Stimulated activated naive CD8-positive, alpha-beta T cell treated with anti-CD3 and anti-CD28 coated beads, Interleukin-15, Interleukin-2, amounts not matched to agents 100 U/mL and 50 U/mL, for 24 hours (primary cell): ENCODE results near the gene RILP.
A peak's percentile ranks its signal among the peaks of the same experiment; 100 is the strongest.

ENCODE experiments used
- ATAC-seq: fragments of 150-1000 bp; cut with Tn5 transposase; one replicate; pipeline ENCODE4 v1.10.0; 2021
- DNase-seq: peaks from one replicate; pipeline ENCODE4 v3.0.0; 2021

The RILP gene

DNA sequence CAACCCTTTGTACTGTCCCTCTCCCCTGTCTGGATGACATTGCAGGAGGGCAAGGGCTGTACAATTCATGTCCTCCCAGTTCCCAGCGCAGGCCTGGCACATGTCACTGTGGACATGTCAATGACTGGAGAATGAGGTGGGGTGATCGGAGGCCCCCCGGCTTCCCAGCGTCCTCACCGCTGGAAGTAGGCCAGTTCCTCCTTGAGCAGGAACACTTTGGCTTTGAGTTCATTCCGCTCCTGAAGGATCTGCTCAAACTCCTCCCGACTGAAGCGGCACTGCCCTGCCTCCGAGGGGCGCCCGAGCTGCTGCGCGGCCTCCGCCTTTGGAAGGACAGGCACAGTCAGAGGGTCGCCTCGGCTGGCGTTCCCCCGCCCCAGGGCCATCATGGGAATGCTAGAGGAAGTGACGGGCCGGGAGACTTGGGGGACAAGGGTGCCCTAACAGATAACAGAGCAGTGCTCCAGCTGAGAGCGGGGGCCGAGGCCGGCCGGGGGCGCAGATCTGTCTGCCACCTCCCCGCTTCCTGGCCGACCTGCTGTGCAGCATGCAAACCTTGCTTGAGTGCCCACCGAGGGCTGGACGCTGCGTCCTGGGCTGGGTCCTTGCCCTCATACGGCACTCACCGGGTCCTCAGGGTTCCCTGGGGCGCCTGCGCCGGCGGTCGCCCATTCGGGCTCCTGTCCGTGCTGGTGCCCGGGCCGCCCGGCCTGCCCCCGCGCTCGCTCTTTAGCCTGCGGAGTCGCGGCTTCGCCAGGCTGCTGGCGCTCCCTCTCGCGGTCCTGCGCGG lies 1.3 kb downstream of the RILP start:
- ATAC-seq (peak; percentile 4), DNase-seq (peak; percentile 39)

DNA sequence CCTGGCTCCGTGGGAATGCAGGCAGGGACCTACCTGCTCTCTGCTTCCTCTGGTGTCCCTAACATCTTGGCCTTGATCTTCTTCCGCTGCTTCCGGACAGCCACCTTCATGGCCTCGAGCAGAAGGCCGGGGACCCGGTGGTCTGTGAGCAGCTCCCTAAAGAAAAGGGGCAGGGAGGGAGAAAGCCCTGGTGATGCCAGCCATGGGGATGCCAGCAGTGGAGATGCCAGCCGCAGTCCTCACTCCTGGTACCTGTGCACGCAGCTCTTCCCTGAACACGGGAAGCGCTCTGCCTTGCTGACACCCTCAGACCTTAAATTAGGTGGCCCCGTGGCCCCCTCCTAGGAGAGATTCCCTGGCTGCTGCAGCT lies 1.9 kb downstream of the RILP start:
- DNase-seq (no peak), ATAC-seq (no peak)

DNA sequence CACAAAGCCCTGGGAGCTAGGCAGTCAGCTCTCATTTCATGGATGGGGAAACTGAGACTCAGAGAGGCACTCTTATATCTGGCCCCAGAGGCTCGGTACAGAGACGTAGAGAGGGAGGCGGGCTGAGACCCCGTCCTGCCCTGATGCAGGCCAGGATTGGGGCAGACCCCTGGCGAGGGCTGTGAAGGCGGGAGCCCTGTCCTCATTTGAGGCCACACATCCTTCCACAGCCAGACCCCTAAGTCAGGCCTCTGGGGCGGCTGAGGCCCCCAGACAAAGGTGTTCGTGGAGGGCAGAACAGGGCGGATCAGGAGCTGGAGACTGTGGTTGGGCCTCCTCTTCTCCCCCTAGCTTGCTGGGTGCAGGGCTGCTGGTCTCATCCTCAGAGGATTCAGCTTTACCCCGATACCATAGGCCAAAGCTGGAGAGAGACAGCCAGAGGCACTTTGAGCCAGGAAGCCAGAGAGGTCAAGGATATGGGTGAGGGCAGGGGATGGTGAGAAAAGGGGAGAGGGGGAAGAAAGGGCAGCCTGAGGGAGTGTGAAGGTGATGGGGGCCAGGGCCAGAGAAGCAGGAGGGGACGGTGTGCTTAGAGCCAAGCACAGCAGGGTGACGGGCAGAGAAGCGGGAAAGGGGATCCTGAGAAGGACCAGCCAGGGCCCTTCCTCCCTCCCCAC lies 3.3 kb downstream of the RILP start:
- DNase-seq, result no peak
- no peak for ATAC-seq

DNA sequence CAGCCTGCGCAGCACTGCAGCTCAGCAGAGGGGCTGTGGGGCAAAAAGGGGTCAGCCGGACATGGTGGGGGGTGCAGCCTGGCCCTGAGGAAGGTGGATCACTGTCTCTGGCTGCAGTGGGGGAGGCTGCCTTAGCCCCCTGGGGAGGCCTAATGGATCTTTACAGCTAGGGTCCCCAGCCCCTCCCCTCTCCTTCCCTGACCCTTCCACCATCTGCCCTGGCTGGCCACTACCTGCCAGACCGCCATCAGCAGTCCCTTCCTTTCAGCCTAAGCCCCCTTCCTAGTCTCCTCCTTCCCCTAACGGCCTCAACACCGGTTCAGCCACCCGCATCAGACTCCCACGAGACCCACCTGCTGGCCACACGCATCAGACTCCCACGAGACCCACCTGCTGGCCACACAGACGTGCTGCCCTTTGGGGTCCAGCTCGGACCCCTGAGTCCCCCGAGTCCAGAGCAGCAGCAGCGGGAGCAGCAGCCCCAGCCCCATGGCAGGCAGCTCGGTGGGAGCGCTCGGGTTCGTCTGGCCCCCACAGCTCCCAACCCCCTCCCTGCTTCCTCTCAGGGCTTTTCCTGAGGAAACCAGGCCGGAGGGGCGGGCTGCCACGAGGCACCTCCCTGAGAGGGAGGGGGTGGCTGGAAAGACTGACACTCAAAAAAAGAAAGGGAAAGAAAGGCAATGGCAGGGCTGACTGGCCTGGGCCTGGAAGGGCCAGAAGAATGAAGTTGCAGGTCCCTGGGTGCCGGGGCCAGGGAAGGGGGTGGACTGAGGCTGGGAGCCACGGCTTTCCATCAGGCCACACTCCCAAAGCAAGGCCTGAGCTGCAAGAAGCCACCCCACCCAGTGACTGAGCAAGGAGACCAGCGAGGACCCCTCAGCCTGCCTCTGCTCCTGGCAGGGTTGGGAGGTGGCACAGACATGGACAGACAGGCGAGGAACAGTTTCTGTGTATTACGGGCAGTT lies 4.2 kb downstream of the RILP start, which contains the start of gene SCARF1:
SCARF1 (minus strand) TSS at position 526 of the 965 bp plus-strand sequence; CDS start at position 491, 35 bp downstream.
- DNase-seq (peak; percentile 33), ATAC-seq (no peak)

DNA sequence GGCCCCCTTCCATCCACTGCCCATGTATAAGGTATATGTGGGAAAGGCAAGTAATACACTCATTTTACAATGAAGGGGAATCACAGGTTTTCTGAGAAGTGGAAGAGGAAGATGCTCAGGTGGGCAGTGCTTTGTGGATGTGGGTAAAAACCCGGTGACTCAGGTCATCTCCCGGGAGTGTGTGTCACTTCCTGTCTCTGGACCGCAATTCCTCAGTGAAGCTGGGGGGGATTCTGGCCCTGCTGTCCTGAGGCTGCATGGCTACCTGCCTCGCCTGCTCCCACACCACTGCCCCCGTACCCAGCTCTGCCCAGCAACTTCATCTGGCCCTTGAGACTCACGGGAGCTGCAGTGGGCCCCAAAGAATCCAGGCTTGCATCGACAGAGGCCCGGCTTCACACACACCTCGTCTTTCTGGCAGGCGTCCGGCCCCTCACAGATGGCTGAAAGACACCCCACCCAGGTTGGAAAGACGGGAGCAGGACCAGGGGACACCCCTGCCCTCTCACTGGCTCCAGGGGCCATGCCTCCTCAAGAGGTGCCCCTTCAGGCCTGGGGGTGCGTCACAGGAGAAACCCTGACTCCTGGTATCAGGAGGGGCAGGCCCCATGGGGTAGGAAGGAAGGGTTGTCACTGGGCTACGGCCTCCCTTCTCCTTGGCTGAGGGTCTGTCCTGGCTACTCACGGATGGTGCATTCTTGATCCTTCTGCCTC lies 5.0 kb downstream of the RILP start:
- ATAC-seq (peak; percentile 31), DNase-seq (peak; percentile 63)

DNA sequence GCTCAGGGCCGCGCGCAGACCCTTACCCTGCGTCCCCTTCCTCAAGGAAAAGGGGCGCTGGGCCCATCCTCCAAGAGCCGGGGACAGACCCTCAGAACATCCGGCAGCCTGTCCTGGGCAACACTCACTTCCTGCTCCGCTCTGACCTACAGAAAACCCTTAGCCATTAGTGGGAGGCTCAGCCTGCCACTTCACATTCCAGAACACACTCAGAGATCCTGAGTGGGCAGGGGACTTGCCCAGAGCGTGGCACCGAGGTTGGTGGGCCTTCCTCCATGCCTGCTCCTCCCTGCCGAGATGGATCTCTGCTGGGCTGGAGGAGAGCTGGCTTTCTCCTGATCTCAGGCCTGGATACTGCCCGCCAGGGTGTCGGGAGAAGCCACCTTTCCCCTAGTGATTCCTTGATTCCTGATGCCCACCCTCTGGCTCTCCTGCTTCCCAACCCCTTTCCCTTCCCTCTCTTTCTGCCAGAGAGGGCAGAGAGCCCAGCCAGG lies 5.6 kb downstream of the RILP start:
- no peak for DNase-seq

DNA sequence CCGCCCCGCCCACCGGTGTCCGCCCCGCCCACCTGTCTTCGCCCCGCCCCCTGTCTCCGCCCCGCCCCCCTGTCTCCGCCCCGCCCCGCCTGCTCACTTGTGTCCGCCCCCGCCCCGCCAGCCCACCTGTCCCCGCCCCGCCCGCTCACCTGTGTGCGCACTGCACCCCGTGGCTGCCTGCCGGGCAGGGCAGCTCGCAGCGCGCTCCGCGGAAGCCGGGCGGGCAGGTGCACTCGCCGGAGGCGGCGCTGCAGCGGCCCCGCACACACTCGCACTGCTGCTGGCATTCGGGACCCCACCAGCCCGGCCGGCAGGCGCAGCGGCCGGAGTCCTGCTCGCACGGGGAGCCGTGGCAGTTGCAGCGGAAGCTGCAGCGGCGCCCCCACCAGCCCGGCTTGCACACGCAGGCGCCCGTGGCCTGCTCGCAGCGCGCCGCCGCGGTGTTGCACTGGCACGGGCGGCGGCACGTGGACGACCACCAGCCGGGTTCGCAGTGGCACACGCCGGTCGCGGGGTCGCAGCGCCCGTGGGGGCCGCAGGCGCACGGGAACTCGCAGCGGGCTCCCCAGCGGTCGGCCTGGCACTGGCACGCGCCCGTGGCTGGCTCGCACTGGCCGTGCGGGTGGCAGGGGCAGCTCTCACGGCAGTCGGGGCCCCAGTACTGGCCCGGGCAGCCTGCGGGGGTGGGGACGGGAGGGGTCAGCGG lies 6.2 kb downstream of the RILP start:
- ATAC-seq (peak; percentile 9), DNase-seq (peak; percentile 57)

More for the DNA sequence above, 5.6 kb downstream of the RILP start:
- ATAC-seq, result no peak

DNA sequence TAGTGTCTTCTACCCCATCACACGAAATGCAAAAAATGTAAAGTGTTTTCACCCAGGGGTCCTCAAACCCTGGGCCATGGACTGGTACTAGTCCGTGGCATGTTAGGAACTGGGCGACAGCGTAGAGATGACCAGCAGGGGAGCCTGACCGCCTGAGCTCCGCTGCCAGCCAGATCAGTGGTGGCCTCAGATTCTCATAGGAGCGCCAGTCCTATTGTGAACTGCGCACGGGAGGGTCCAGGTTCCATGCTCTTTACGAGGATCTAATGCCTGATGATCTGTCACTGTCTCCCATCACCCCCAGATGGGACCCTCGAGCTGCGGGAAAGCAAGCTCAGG lies 8.6 kb downstream of the RILP start:
- no peak for DNase-seq

DNA sequence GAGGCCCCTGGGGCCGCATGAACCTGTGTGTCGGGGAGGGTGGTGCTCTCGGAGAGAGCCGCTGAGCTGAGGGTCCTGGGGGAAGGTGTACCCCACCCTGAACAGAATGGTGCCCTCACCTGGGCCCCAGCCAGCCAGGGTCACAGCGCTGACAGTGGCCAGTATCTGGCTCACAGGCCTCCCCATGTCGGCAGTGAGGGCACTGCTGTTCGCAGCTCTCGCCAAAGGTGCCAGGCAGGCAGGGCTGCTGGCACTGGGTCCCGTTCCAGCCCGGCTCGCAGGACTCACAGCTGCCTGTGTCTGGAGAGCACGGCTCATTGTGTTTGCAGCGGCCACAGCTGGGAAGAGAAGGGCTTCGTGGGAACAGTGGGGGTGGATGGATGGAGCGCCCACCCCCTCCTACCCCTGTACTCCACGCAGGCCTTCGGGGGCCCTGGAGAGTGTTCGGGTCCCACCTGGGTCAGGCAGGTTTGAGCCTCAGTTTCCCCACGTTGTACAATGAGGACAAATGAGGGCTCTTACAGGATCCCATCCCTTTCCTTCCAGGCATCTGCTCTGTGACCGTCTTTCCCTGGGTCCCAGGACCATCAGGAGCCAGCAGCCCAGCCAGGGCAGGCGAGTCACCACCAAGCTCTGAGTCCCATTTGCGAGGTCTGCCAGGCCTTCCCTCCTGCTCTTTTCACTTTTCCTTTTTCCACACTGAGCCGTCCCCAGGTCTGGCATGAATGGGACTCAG lies 9.2 kb downstream of the RILP start:
- no peak for ATAC-seq

More for the DNA sequence above, 8.6 kb downstream of the RILP start:
- ATAC-seq, result no peak

DNA sequence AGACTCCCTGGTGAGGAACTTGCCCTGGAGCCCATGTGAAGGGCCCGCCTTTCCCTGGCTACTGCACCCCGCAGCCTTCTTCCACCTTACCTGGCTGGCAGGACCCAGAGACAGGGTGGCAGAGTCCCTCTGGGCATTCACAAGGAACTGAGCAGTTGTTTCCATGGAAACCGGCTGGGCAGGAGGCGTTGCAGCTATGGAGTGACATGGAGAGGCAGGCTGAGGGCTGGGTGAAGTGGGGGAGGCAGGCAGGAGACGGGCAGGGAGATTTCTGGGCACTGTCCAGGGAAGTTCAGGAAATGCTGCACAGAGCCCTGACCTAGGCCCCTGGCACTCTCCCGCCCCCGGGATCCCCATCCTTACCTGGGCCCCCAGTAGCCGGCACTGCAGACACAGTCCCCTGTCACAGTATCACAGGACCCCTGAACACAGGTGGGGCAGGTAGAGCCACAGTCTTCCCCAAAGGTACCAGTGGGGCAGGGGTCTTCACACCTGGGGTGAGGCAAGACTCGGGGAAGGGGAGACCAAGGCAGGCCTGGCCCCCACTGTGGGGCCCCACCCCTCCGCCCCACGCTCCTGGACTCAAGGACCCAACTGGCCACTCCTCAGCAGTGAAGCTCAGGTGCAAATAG lies 10.0 kb downstream of the RILP start:
- ATAC-seq, result no peak
- no peak for DNase-seq

More for the DNA sequence above, 9.2 kb downstream of the RILP start:
- DNase-seq, result no peak

DNA sequence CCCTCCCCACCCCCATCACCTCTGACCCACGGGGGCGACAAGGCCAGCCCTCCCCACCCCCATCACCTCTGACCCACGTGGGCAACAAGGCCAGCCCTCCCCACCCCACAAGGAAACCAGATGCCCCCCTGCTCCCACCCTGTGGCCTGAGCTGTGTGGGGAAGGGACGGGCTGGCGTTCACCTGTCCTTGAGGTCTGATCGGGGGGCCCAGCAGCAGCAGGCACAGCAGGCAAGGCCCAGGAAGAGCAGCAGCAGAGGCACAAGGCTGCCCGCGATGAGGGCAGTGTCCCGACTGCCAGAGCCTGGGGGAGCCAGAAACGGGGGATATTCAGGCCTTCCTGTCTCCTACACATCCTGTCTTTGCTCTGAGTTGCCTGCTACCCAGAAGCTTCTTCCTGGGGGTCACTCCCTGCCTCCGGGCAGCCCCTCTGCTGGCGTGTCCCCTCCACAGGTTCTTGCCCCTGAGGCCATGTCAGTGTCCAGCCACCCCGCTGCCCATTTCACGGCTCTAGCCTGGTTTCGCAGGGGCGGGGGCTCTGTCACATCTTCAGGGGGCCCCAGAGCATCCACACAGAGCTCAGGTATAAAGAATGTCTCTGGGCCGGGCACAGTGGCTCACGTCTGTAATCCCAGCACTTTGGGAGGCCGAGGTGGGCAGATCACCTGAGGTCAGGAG lies 10.9 kb downstream of the RILP start:
- no peak for ATAC-seq
- DNase-seq, result no peak

DNA sequence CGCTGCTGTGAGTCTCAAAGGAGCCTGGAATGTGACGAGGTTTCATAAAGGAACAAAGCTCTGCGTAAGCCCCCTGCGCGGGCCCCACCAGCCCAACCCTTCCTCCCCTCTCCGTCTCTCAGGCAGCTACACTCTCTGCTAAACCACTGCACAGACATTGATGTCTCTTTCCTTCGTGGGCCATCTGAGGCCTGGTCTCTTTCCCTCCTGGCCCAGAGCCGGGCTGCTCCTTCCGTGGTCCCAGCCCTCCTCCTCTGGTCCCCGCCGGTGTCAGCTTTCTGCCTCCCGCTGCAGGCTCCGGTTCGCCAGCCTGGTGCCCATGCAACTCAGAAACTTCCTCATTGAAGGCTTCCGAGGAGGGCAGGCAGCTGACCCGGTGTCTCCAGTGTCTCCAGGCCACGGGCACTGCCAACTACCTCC lies 11.5 kb downstream of the RILP start:
- ATAC-seq, result no peak
- DNase-seq, result no peak

DNA sequence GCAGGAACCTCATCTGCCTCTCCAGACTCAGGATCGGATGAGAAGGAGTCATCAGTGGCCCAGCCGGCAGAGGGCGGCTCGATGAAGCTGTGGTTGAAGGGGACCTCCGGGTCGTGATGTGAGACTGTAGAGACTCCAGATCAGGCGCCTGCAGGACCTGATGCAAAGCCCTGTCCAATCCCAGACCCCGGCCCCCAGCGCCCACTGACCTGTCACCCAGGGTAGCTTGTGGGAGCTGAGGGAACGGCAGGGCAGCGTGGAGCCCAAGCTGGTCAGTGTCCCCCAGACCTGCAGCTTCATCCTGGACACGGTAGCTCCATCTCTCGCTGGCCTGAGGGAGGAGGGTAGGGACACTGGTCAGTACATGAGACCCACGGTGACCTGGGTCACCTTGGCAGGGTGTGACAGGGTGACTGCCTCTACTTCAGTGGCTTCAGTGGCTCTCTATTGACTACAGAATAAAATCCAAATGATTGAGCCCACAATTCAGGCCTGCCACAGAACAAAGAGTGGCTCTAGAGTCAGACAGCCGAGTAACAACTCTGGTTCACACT lies 12.9 kb downstream of the RILP start:
- DNase-seq (no peak), ATAC-seq (no peak)

DNA sequence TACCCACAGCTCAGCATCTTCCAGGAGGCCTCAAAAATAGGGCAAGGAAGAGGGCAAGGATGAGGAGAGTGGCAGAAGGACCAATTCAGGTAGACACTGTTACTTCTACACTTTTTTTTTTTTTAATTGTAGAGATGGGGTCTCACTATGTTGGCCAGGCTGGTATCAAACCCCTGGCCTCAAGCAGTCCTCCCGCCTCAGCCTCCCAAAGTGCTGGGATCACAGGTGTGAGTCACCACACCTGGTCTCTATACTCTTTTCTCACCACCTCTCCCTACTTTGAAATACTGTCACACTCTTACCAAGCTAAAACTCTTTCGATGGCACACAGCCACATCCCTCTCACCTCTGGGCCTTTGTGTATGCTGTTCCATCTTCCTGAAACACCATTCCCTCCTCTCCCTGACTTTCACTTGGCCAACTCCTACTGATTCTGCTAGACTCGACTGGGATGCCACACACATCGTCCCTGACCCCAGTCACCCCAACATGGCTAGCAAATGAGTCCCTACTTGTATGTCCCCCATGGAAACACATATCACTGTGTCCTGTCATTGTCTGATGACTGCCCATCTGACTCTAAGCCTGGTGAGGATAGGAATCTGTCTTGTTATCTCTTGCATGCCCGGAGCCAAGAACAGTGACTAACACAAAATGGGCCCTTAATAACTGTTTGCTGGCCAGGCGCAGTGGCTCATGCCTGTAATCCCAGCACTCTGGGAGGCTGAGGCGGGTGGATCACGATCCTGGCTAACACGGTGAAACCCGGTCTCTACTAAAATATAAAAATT lies 13.8 kb downstream of the RILP start:
- DNase-seq (no peak), ATAC-seq (no peak)

DNA sequence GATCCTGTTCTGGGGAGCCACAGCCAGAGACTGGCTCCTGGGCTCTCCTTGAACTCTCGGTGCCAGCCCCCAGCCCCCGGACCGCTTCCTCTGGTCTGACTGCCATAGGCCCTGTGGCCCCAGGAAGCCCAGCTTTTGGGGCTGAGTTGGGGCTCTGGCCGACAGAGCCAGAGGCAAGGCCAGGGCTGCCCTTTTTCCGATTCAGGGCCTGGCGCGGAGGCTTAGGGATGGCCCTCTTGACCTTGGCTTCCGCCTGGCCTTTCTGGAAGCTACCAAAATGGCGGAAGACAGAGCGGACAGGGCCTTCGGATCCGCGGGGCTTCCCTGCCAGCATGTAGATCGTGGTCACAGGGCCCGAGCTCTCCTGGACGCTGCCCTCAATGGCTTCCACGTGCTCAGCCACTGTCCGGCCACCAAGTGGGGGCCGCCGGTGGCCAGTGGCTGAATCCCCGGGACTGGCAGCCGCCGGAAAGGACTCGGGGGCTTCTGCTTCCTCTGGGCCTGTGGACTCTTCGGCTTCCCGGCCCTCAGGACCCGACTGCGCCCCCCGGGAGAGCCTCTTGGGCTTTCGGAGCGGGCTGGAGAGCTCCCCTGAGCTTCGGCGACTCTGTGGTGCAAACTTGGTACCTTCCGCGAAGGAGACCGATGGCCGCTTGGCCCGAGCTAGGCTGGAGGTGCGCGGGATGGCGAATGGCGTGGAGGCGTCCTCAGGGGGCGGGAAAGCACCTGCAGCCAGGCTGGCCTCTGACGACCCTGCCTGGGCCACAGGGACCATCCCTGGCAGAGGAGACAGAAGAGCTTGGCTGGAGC lies 14.6 kb downstream of the RILP start:
- ATAC-seq (no peak), DNase-seq (no peak)

DNA sequence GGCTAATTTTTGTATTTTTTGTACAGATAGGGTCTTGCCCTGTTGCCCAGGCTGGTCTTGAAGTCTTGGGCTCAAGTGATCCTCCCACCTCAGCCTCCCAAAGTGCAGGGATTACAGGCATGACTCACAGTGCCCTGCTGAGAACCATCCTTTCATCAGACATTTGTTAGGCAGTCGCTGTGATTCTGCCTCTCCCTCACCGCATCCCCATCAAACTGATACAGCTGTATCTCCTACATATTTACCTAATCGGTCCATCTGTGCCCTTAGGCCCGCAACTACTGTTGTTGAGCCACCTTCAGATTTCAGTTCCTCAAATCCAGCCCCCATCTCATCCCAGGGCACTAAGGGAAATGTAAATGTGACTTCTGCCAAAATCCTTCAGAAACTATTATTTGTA lies 19.0 kb downstream of the RILP start:
- no peak for ATAC-seq

More for the DNA sequence above, 19.0 kb downstream of the RILP start:
- no peak for DNase-seq
